GM18505 (cell line): ENCODE measurements around the gene MRPL36.

Experiments used
- ATAC-seq: cut with Tn5 transposase; IDR thresholded peaks from one replicate; pipeline ENCODE4 v1.9.1; 2021; ENCODE audit not compliant: unreplicated experiment
- POLR2A ChIP-seq: IDR thresholded peaks from 4 replicates; pipeline ENCODE4 v1.6.1; 2011; ENCODE audit warnings: borderline replicate concordance; ENCODE audit not compliant: insufficient read depth, insufficient read length; ENCODE audit errors: extremely low read depth

Gene MRPL36

DNA sequence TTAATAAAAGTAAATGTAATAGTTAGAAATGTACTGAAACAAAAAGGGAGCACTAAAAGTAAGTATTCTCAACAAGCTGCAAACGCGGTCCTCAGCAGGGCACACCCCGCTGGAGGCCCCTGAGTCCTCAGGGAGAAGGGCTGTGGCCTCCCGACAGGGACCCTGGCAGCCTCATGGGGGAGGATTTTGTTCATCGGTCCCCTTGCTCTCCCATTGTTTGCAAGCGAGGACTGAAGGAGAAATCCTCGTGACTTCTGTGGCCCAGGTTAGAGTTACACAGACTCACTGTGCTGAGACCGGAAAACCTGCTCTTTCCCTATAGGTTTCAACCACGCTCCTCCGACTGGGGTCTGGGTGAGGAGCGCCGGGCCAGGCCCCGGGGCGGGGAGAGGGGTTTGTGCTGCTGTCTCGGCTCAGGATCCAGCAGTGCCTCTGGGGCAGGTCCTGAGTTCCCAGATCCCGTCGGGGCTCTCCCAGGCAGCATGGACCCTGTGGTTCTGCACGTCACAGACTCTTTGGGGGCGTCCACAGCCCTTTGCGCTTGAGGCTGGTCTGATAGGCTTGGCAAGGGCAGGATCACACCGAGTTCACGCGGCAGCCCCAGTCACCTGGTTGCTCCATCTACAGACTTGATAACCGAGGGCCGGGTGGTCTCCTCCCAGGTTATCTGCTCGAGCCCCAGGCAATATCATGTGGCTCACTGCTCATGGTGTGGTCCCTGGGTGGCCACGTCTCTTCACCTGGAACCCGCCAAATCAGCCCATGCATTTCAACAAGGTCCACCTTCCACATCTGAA is 38.8 kb downstream of the MRPL36 start:
- no peak for TF ChIP-seq POLR2A
- no peak for ATAC-seq

DNA sequence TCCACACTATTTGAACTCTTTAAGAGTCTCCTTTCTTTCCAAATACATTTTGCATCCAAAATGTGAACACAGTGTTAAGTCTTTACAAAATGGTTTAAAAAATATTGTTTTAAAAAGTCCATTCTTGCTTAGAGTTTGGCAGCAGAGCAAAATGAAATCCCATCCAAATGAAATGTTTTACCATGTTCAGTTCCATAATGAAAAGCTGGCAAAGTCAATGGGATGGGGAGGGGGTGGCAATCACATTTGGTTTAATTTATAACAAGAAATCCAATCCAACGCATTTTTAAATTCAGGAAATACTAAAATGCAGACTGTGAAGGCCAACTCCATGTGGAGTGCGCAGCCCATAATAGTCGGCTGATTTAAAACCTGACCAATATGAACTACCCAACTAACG is 39.4 kb downstream of the MRPL36 start:
- no peak for ATAC-seq

DNA sequence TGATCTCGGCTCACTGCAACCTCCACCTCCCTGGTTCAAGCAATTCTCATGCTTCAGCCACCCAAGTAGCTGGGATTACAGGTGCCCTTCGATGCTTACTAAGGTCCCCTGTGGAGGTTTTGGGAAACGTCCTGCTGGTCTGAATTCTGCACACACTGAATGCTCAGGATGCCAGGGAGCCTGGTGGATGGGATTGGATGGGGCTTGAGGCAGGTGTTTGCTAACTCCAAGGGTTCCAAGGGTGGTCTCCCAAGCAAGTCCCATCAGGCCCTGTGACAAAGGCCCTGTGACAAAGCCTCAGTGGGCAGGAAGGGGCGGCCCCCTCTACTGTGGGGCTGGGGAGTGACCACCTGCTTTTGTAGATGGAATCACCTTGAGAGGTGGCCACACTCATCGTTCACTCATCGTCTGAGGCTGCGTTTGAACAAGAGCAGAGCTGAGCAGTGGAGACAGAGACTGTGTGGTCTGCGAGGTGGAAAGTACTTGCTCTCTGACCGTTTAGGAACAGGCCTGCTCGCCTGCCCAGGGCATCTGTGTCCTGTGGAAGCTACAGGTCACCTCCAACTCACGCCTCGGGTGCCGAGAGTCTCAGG is 40.2 kb downstream of the MRPL36 start:
- ATAC-seq, result no peak
- no peak for TF ChIP-seq POLR2A

More for the DNA sequence above, 39.4 kb downstream of the MRPL36 start:
- no peak for TF ChIP-seq POLR2A

DNA sequence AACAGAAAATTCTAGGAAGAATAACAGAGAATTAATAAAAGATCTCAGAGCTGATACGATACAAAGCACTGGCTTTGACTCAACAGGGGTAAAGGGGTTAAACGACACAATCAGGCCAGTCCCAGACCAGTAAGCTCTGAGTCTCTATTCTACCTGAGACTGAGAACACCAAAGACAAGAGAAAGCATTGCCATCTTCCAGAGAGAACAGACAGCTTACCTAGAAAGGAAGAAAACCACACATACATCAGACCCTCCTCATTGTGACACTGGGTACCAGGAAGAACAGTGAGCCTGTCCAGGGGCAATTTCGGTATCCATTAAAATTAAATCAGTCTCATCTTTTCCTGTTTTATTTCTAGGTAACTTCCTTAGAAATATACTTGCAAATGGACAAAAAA is 41.1 kb downstream of the MRPL36 start:
- no peak for ATAC-seq
- no peak for TF ChIP-seq POLR2A

DNA sequence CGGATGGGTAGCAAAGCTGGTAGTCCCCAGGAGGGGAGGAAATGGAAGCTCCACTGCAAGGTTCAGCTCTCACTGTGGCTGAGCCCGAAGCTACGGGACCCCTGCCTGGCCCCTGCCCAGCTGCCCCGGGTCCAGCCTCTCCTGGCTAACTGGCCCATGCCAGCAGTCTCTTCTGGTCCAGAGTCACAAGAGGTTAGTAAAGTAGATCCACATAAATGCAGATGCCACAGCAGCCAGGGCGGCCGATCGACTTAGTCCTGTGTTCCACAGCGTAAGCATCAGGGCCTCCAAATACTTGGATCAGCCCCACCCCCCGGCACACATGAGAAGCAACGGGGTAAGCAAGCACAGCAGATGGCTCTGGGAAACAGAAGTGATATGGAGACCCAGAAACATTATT is 42.1 kb downstream of the MRPL36 start:
- TF ChIP-seq POLR2A, result no peak
- no peak for ATAC-seq

DNA sequence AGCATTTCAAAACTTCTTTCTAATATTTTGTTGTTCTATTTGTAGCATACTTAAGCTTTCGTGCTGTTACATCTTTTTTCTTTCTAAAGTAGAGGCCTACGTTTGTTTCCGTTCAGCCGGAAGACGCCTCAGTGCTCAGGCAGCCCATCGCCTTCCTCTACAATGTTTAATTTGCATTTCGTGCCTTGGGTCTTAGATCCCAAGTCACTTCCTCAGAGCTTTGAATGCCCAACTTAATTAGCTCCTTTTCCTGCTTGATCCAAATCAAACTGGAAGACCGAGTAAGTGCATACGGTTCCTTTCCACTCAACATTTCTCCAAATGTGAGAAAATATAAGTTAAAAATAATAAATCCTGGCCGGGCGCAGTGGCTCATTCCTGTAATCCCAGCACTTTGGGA is 43.2 kb downstream of the MRPL36 start:
- no peak for ATAC-seq
- no peak for TF ChIP-seq POLR2A

DNA sequence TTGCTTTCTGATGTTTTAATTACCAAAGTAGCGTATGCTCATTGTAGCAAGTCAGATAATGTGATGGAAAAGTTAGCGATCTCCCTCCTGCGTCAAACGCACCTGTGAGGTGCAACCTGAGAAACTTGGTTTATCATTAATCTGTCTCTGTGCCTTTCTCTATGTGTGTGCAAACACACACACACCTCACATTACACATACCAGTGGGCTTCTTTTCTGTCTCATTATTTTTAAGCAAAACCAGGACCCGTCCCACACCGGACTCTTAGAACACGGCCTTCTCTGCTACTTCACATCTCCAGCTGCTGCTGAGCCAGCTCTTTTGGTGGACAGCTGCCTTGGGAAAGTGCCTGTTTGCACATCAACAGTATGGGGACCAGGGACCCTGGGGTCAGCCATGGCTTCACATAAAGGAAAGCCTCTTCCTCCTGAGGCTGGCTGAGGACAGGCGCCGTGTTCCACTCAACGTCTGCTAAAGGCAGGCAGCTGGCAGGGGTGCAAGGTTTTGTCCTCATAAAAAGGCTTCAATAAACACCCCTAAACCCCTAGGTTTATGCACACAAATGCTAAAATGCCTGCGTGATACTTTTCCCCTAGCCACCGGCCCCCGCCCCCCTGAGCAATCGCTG is 44.2 kb downstream of the MRPL36 start:
- TF ChIP-seq POLR2A, result no peak
- ATAC-seq, result no peak

DNA sequence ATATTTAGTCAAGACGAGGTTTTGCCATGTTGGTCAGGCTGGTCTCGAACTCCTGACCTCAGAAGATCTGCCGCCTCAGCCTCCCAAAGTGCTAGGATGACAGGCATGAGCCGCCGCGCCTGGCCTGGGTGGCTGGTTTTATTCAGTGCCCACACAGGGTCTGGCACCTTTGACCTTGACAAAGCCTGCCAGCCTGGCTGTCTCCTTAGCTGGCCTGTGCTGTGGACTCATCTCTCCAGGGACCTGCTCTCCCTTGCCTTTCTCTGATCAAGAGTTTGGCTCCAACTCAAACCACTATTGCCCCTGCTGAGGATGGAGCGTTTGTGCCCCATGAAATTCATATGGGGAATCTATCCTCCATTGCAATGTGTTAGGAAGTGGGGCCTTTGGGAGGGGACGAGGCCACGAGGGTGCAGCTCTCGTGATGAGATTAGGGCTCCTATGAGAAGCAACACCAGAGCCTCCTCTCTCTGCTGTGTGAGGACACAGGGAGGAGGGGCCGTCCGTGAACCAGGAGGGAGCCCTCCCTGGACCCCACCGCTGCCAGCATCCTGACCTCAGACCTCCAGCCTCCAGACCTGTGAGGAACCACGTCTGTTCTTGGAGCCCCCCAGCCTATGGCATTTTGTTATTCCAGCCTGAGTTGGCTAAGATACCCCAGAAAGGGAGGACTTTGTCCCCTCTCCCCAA is 45.0 kb downstream of the MRPL36 start:
- TF ChIP-seq POLR2A, result no peak
- ATAC-seq, result no peak

DNA sequence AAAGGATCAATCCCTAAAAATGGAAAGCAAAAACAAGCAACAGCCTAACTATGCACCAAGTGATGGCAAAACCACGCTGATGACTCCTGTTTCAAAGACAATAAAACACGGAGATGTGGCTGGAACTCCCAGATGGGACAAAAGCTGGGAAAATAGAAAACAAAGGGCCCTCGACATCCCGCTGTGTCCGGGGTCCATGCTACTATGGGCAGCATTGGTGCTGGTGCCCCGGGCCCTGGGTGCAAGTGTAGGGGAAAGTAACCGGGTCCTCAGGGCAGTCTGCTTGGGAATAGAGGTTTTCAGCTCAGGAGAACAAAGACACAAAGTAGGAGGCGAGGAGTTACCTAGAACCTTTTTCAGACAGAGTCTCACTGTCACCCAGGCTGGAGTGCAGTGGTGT is 46.1 kb downstream of the MRPL36 start:
- ATAC-seq, result no peak
- no peak for TF ChIP-seq POLR2A

DNA sequence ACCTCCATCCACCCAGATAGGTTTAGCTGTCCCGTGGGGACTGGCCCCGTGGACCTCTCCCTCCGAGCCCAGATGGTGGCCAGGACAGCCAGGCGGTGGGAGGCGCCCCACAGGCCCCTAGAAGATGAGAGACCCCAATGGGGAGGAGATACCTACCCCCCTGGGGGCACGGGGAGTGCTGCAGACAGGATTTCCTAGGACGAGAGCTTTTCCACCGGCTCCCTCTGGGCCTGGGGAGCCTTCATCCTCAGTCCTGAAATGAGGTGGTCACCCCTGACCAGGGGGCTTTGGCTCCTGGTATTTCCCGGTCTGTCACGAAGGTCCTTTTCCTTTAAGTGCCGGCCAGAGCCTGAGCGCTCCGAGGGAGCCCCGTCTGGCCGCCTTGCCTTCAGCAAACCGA is 46.8 kb downstream of the MRPL36 start:
- no peak for ATAC-seq
- no peak for TF ChIP-seq POLR2A

DNA sequence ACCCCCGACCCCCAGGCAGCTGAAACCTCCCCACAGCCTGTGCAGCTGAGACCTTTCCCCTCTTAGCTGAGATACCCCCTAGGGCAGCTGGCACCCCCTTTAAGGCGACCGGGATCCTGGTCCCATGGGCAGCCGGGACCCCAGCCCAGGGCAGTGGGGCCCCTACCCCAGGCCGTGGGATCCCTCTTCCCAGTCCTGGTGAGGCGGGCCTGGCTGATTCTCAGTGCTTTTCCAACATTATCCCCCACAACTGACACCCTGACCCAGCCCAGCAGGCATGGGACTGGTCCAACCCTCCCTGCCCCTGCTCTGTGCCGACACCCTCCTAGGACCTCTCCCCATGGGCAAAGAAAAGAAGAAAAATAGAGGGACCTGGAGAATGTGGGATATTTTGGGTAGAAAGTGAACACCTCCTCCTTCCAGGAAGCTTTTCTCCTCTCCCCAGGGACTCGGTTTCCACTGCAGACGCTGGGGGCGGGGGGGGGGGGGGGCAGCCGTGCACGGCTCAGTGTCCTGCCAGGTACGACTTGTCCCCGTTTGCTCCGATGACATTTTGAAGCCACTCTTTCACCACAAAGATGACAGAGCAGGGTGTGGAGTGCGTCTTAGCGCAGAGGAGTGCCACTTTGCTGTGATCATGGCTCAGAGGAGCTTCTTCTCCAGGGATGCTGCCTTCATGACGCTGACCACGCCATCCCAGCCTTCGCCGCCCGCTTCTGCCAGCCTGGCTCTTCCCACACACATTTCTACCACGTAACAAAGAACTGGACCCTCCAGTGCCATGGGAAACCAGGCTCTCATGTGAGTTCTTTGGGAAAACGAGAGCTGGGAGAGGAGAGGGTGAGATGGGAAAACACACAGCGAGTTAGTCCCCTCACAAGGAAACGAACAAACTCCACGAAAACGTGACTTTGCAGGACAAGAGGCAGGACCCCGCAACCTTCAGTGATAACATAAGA is 47.5 kb downstream of the MRPL36 start:
- no peak for TF ChIP-seq POLR2A
- no peak for ATAC-seq

DNA sequence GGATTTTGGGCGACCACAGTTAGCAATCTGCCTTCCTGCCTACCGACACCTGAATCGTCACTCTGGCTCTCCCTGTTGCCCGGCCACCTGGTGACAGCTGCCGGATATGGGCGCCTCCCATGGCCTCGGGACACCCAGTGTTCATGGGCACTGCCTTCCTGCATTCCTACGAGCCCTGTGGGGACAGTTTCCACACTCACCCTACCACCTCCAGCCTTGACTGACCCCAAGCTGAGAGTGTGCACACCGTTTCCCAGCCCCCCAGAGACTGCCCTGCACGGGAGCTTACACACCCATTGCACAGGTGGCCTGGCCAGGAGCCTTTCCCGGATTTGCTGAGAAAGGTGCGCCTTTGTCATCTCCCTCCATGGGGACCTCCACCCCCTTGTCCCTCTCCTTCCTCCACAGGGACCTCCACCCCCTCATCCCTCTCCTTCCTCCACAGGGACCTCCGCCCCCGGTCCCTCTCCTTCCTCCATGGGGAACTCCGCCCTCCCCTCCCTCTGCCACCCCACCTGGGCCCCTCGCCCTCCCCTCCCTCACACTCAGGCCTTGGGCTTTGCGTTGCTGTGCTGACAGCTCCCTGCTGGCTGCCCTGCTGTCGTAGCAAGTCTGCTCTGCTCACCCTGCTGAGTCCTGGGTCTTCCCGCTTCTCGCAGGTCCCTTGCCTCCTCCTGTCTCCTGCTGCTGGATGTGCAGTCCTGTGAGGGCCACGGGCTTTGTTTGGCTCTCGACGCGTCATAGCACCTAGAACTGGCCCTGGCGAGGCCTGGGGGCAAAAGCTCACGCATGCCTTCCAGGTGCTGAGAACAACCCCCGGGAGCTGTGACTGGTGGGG is 48.4 kb downstream of the MRPL36 start:
- TF ChIP-seq POLR2A, result no peak
- no peak for ATAC-seq
